Stimulated activated naive CD8-positive, alpha-beta T cell treated with anti-CD3 and anti-CD28 coated beads, Interleukin-15, amount 100 ng/mL, for 72 hours (primary cell): ENCODE results near the gene OR10A5.
A peak's percentile ranks its signal among the peaks of the same experiment; 100 is the strongest.
"Not testable (repeated sequence)": the region's sequence is repeated elsewhere in the genome, so short reads cannot be mapped to it uniquely, and the experiment has no call there.

ENCODE experiments used
- ATAC-seq: fragments of 150-1000 bp; cut with Tn5 transposase; 2 replicates; pipeline ENCODE4 v1.10.0; 2021; ENCODE audit warnings: mild to moderate bottlenecking, moderate library complexity
- DNase-seq, 2 donors: peaks; one replicate each; pipeline ENCODE4 v3.0.0; 2021 to 2022
- H3K27ac Mint-ChIP-seq, 2 donors: one replicate each; pipeline ENCODE4 v1.8.0; 2022; ENCODE audit warnings: mild to moderate bottlenecking in 2 of 2, mixed read lengths in 2 of 2, moderate library complexity in 2 of 2
- H3K27me3 Mint-ChIP-seq: one replicate; pipeline ENCODE4 v1.8.0; 2022; ENCODE audit warnings: mixed read lengths
- H3K4me1 Mint-ChIP-seq: one replicate; pipeline ENCODE4 v1.8.0; 2022; ENCODE audit warnings: mild to moderate bottlenecking, mixed read lengths
- H3K4me3 Mint-ChIP-seq, 2 donors: one replicate each; pipeline ENCODE4 v1.8.0; 2022; ENCODE audit warnings: mild to moderate bottlenecking in 2 of 2, mixed read lengths in 2 of 2, moderate library complexity in 1 of 2
- H3K9me3 Mint-ChIP-seq, 2 donors: one replicate each; pipeline ENCODE4 v1.8.0; 2022; ENCODE audit warnings: mixed read lengths in 2 of 2

Gene OR10A5, protein sequence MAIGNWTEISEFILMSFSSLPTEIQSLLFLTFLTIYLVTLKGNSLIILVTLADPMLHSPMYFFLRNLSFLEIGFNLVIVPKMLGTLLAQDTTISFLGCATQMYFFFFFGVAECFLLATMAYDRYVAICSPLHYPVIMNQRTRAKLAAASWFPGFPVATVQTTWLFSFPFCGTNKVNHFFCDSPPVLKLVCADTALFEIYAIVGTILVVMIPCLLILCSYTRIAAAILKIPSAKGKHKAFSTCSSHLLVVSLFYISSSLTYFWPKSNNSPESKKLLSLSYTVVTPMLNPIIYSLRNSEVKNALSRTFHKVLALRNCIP

DNA sequence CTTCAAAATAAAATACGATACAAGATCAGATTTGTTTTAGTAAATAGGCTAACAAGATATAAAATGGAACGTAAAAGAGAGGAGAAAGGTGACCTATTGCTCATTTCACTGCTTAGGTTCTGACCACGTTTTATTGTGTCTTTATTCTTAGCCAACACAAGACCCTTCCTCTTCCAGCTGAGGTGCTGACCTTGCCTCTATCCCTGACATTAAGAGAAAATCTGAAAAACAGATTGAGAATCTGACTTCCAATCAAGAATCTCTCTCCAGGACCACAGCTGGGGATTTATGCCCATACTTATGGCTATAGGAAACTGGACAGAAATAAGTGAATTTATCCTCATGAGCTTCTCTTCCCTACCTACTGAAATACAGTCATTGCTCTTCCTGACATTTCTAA is at the start of gene OR10A5:
Gene OR10A5, plus strand, starts transcription at position 301 of the 400 bp plus-strand sequence. Its CDS starts 0 bp downstream, at position 301.
- H3K9me3 Mint-ChIP-seq: peaks cover under 1 to 7% of the 10 kb centered on the region in 2 donors
- ATAC-seq: no peak
- DNase-seq: no peak
- peak within 1 kb of the TSS; percentile 13 to 65 for H3K27ac Mint-ChIP-seq
- peaks cover 43% of the 10 kb centered on the region for H3K27me3 Mint-ChIP-seq
- H3K4me1 Mint-ChIP-seq: no peaks in the 10 kb centered on the region
- no peak within 1 kb of the TSS for H3K4me3 Mint-ChIP-seq

DNA sequence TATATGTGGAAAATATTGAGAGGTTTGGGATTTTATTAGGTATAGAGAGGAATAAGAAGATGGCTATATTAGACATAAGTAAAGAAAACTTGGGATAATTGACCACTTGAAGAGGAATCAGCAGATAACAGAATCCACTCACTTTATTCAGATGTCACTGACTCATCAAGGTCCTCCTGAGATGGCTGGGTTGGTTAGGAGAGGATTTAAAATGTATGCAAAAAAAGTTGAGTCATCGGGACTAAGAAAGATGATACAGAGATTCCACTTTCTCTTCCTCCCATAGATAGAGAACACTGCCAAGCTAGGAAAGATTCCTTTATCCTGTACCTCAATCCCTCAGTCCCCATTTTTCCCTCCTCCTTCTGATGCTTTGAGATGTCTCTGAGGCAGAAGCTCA is 46.1 kb upstream of the OR10A5 start, which contains the start of gene OR6A2:
Gene OR6A2, minus strand, starts transcription at position 288 of the 400 bp plus-strand sequence. CDS start 3,981 bp downstream, outside the sequence.
- H3K9me3 Mint-ChIP-seq: peaks cover 0 to 14% of the 10 kb centered on the region in 2 donors
- ATAC-seq: no peak
- H3K27me3 Mint-ChIP-seq: no peaks in the 10 kb centered on the region
- H3K4me1 Mint-ChIP-seq: no peaks in the 10 kb centered on the region
- no peak within 1 kb of the TSS for H3K27ac Mint-ChIP-seq
- H3K4me3 Mint-ChIP-seq: no peak within 1 kb of the TSS
- no peak for DNase-seq

DNA sequence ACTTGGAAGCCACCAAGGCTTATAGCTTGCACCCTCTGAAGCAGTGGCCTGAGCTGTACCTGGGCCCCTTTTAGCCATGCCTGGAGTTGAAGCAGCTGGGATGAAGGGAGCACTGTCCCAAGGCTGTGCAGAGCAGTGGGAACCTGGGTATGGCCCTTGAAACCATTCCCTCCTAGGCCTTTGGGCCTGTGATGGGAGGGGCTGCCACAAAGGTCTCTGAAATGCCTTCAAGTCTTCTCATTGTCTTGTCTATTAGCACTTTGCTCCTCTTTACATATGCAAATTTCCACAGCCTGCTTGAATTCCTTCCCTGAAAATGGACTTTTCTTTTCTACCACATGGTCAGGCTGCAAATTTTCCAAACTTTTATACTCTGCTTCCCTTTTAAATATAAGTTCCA is 44.4 kb upstream of the OR10A5 start:
- peaks cover 0 to 14% of the 10 kb centered on the region in 2 donors for H3K9me3 Mint-ChIP-seq
- H3K27me3 Mint-ChIP-seq, ATAC-seq, DNase-seq, H3K4me1 Mint-ChIP-seq, H3K27ac Mint-ChIP-seq, H3K4me3 Mint-ChIP-seq: not testable (repeated sequence)

DNA sequence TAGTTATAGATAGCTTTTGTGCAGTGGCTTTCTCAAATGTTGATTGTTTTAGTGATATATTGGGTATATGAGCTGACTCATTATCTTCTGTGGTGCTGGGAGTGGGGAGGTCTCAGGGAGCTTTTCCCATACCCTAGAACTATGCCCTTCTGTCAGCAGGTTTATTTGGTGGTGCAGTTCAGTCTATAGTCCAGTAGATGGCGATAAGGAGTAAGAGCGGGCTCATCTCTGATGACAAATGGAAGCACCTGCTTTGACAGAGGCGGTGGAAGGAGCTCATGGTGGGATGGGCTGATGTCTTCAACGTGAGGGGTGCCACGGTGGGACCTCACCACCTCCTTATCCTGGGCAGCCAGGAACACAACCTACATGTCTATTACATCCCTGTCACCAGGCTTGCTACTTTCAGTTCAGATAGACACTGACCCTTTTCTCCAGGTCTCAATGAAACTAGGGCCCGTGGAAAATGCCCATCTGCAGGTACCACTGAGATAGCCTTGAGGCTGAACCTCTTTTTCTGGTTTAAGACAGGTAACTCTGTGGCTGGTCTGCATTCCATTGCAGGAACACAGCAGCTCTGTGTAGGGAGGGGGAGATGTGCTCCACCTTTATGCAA is 33.0 kb upstream of the OR10A5 start:
- H3K4me1 Mint-ChIP-seq: no peaks in the 10 kb centered on the region
- DNase-seq: peak; percentile 37 to 48
- H3K9me3 Mint-ChIP-seq: no peaks in the 10 kb centered on the region
- no peak overlapping the region for H3K4me3 Mint-ChIP-seq
- ATAC-seq: peak; percentile 83
- H3K27ac Mint-ChIP-seq: no peak overlapping the region
- H3K27me3 Mint-ChIP-seq: peaks cover 44% of the 10 kb centered on the region

DNA sequence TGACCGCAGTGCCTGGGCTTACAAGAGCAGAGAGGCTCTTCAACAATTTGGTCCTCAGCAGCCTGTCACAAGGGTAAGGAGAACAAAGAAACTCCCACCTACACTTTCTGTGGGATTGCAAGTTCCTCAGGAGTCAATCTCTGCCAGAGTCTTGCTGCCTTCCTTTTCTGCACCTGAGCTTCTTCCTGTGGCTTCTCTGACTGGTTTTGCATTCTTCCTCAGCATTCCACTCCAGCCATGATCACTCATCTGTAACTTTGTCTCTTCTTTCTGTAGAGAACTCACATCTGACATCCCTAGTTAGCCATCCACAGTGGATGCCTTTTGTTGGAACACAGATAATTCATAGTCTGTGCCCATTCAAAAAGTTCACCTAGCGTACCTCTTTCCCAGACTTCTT is 31.8 kb upstream of the OR10A5 start:
- Mint-ChIP-seq H3K4me1 (no peaks in the 10 kb centered on the region), H3K27me3 (peaks cover 32% of the 10 kb centered on the region), H3K27ac (no peak overlapping the region), H3K4me3 (no peak overlapping the region), H3K9me3 (no peaks in the 10 kb centered on the region)
- no peak for ATAC-seq
- DNase-seq: no peak

DNA sequence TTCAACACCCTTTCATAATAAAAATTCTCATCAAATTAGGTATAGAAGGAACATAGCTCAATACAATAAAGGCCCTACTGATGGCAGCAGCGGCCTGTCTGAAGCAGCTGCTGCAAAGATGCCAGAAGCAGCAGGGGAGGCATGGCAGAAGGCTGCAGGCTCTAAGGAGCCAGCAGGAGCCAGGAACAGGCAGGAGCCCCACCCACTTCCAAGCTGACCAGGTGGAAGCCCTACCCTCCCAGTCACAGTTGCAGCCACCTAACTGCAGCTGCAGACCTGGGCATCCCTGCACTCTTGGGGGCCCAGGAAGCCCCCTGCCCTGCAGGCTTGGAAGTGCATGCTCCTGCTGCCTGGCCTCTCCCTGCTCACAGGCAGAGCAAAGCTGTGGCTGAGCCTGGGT is 27.8 kb upstream of the OR10A5 start:
- no peak for DNase-seq
- no peak for ATAC-seq
- Mint-ChIP-seq H3K27me3 (peaks cover 18% of the 10 kb centered on the region), H3K4me3 (no peak overlapping the region), H3K9me3 (peaks cover 0 to 8% of the 10 kb centered on the region in 2 donors), H3K27ac (no peak overlapping the region), H3K4me1 (no peaks in the 10 kb centered on the region)

DNA sequence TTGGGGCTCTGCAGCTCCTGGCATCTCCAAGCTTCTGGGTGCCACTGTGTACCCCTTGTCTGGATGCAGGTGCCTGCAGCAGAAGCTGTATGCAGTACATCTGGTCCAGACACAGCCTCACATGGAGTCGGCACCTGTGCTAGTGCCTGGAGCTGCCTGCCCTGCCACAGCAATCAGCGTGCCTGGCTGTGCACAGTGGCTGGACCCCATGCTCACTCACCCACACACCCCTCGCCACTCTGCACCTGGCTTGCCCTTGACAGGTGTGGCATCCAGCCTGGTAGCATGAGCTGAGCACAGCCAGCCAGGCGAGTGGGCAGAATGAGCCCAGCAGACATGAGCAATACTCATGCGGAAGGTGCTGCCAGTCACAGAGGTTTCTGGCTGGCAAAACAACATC is 26.5 kb upstream of the OR10A5 start:
- peaks cover 0 to 8% of the 10 kb centered on the region in 2 donors for H3K9me3 Mint-ChIP-seq
- H3K4me1 Mint-ChIP-seq: no peaks in the 10 kb centered on the region
- H3K4me3 Mint-ChIP-seq: no peak overlapping the region
- H3K27ac Mint-ChIP-seq: no peak overlapping the region
- ATAC-seq (no peak), DNase-seq (no peak)
- H3K27me3 Mint-ChIP-seq: peaks cover 17% of the 10 kb centered on the region

DNA sequence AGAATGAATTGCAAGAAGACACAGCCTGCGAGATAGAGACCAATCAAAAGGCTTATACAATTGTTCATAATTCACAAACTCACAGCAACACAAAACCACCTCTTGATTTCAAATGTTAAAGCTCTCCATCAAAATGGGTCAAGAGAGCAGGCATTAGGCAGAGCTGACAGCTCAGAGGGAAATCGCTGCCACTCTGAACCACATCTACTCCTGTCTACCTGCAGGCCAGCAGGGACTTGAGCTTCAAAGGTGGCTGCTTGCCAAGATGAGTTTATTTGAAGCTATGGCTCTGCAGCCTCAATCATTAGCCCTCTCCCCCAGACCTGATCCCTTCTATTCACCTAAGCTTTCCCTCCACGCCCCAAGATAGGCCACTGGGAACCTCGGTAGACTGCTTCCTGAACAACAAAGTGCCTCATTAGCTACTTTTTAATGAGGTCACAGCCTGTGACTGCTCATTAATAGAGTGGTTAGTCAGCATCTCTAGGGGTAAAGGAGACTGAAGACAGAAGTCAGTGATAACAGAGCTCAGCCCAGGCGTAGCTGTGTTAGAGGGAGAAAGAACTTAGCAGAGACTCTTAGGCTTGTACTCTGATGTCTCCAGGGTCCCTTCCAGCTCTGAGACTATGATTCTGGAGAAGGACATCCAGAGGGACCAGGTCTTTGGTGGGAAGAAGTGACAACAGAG is 21.2 kb upstream of the OR10A5 start:
- no peak for ATAC-seq
- H3K27ac Mint-ChIP-seq: no peak overlapping the region
- no peak for DNase-seq
- peaks cover 29% of the 10 kb centered on the region for H3K27me3 Mint-ChIP-seq
- H3K4me3 Mint-ChIP-seq: no peak overlapping the region
- peaks cover 0 to 8% of the 10 kb centered on the region in 2 donors for H3K9me3 Mint-ChIP-seq
- no peaks in the 10 kb centered on the region for H3K4me1 Mint-ChIP-seq

DNA sequence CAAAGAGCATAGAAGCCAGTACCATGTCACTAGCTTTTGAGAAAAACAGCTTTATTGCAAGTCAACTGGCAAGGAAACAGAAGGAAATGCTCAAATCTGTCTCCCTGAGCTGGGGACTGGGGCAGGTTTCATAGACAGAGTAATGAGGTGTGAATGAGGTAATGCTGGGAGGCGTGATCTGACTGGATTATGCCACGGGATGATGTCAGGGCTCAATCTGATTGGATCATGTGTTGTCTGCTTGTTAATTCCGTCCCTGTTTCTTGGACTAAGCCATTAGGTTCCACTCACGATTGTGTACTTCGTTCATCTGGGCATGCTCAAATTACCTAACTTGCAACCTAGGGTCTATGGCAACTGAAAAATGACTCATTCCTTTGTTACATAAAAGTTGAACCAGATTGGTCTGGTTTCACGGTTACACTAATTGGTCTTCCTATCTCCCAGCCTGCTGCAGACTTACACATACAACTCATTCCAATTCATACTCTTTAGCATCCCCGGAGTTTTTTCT is 20.2 kb upstream of the OR10A5 start:
- ATAC-seq: peak; percentile 46
- Mint-ChIP-seq H3K4me1 (no peaks in the 10 kb centered on the region), H3K27ac (no peak overlapping the region), H3K27me3 (peaks cover 23% of the 10 kb centered on the region), H3K9me3 (peaks cover 0 to 3% of the 10 kb centered on the region in 2 donors), H3K4me3 (no peak overlapping the region)
- DNase-seq: no peak

DNA sequence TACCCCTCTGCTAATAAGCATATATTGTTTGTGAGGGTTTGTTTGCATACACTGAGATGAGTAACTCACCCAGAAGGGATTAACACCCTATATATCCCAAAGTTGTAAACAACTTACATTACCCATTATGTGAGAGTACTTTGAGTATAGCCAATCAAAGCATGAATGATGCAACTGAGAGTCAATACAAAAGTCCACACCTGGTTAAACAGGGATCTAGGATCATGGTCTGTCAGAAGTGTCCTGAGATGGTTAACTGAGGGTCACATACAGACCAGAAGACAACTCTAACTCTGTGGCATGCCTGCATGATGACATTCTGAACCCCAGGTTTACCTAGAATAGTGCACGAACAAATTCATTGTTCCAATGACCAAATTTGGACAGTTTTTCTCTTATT is 17.4 kb upstream of the OR10A5 start:
- Mint-ChIP-seq H3K27ac (no peak overlapping the region), H3K9me3 (no peaks in the 10 kb centered on the region), H3K4me1 (no peaks in the 10 kb centered on the region), H3K4me3 (no peak overlapping the region), H3K27me3 (peaks cover 20% of the 10 kb centered on the region)
- no peak for ATAC-seq
- DNase-seq: no peak

DNA sequence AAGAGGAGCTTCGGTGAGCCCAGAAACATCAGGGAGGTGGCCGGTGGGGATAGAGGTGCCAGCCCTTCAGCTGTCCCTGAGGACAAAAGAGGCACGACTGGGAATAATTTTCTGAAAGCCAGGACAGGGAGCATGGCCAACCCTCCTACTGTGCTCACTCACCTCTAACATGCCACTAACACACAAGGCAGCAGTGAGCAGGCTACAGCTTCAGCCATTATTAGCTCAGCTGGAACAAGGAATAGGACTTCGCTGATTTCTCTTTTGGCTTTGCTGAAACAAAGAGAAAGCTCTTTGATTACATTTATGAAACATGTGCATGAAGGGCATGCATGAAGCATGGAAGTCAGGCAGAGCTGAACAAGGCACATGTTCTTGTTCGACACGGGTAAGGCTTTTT is 12.1 kb upstream of the OR10A5 start:
- no peaks in the 10 kb centered on the region for H3K9me3 Mint-ChIP-seq
- DNase-seq (no peak), ATAC-seq (no peak)
- no peak overlapping the region for H3K27ac Mint-ChIP-seq
- H3K4me3 Mint-ChIP-seq: no peak overlapping the region
- H3K27me3 Mint-ChIP-seq: peaks cover 20% of the 10 kb centered on the region
- no peaks in the 10 kb centered on the region for H3K4me1 Mint-ChIP-seq

DNA sequence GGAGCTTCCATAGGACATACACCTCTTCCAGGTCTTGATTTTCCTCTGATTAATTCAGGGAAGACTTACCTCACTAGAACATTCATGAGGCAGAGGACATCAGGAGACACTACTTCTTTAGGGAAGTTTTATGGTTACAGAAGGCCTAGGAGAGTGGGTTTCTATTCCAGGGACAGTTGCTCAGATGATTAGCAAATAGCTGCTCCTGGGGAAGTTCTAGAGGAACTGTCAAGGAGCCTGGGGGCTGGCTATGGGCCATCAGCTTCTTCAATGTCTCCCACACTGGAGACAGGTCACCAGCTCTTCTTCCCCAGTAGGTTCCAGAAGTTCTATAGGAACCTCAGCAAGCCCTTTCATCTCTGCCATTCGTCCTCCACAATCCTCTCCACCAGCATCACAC is 11.5 kb upstream of the OR10A5 start:
- no peaks in the 10 kb centered on the region for H3K4me1 Mint-ChIP-seq
- no peak overlapping the region for H3K27ac Mint-ChIP-seq
- no peak for DNase-seq
- no peak overlapping the region for H3K4me3 Mint-ChIP-seq
- no peak for ATAC-seq
- H3K27me3 Mint-ChIP-seq: peaks cover 16% of the 10 kb centered on the region
- H3K9me3 Mint-ChIP-seq: no peaks in the 10 kb centered on the region

DNA sequence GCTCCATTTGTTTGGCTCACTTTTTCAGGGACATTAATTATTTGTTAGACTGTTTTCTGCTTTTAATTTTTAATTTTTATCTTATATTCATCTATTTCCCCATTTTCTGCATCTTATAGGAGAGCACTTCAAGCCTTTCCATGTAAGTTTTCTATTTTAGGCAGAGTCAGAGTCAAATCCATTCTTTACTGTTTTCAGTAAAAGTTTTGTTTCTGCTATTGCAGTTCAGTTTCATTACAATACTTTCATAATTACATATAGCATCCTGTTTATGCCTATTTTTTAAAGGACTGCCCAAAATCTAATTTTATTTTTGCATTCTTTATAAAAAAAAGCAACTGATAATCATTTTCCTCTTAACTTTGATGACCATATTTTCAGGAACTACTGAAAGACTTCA is 3.8 kb upstream of the OR10A5 start:
- ATAC-seq: no peak
- H3K4me3 Mint-ChIP-seq: no peak overlapping the region
- H3K27me3 Mint-ChIP-seq: peaks cover 41% of the 10 kb centered on the region
- H3K4me1 Mint-ChIP-seq: no peaks in the 10 kb centered on the region
- DNase-seq: no peak
- H3K9me3 Mint-ChIP-seq: peaks cover 0 to 6% of the 10 kb centered on the region in 2 donors
- no peak overlapping the region for H3K27ac Mint-ChIP-seq

DNA sequence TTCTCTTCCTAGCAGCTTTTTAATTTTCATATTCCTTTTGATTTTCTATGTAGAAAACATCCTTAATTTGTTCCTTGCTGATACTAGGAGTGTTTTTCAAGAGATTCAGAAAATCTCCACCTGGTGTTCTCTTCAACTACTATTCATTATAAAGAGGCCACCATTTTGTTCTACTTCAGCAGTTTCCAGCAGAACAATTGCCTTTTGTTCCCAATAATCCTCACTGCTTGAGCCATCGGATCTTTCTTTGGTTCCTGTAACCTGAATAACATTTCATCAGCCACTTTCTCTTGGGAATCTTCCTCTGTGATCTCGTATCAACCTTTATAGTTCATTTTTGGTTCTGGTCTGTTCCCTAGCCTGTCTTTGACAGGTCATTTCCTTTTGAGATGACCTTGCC is 1.8 kb upstream of the OR10A5 start:
- Mint-ChIP-seq H3K4me3 (no peak overlapping the region), H3K4me1 (no peaks in the 10 kb centered on the region), H3K9me3 (peaks cover 0 to 6% of the 10 kb centered on the region in 2 donors), H3K27me3 (peaks cover 43% of the 10 kb centered on the region), H3K27ac (no peak overlapping the region)
- DNase-seq (no peak), ATAC-seq (no peak)

DNA sequence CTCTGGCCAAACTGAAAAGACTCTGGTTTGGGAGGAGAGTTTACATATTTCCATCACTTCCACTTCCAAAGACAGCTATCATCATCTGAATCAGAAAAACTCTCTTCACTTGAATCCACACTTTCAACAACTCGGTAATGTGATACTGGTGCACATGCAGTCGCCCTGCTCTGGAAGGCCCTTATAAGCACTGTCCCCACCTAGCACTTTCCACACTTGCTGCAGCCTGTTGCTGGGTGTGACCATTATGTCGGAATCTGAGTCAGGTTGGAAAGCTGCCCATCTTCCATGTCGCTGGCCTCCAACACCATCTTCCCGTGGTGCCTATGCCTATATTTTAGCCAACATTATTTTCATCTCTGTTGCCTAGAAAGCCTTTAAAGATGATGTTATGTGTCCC is 1.1 kb upstream of the OR10A5 start:
- DNase-seq: no peak
- no peak for ATAC-seq
- Mint-ChIP-seq H3K4me3 (no peak overlapping the region), H3K9me3 (peaks cover 0 to 6% of the 10 kb centered on the region in 2 donors), H3K4me1 (no peaks in the 10 kb centered on the region), H3K27ac (no peak overlapping the region), H3K27me3 (peaks cover 43% of the 10 kb centered on the region)

DNA sequence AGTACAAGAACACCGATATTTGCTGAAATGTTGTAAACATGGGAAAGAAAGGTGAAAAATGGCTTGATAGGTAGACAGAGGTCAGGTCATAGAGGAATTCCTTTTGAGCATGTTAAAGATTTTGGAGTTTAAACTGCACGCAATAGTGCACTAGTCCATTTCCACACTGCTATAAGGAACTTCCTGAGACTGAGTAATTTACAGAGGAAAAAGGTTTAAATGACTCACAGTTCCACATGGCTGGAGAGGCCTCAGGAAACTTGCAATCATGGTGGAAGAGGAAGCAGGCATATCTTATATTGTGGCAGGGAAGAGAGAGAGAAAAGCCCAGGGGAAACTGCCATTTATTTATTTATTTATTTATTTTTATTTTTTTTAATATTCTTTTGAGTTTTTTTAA is 5.0 kb downstream of the OR10A5 start:
- ATAC-seq (no peak), DNase-seq (no peak)
- H3K27ac Mint-ChIP-seq: no peak overlapping the region
- no peaks in the 10 kb centered on the region for H3K4me1 Mint-ChIP-seq
- H3K4me3 Mint-ChIP-seq: no peak overlapping the region
- H3K9me3 Mint-ChIP-seq: peaks cover 20 to 32% of the 10 kb centered on the region in 2 donors
- H3K27me3 Mint-ChIP-seq: peaks cover 22% of the 10 kb centered on the region
